Measurements from ENCODE around the gene FRAS1. TPM values are rescaled to one million over a fixed set of nuclear protein-coding genes. Genes with fewer than 3 reads are reported as not detected.

Gene FRAS1
- total and polyA plus RNA-seq, 2 of the 8 experiments (the other 6 are each of a cell fraction or from before 2014, with no cell fraction given): 38.5 to 109 TPM

- no peaks in the 10 kb centered on the region for H3K27me3 ChIP-seq (replicated peaks in 1 of 4; ENCODE audit: control insufficient read depth in 3 of 4, extremely low read depth in 1 of 4, insufficient read depth in 3 of 4, low read length in 3 of 4)
- H3K4me1 ChIP-seq (replicated peaks in 1 of 4; ENCODE audit: control insufficient read depth in 3 of 4, insufficient read depth in 4 of 4, low read length in 3 of 4): peaks cover 4 to 33% (median 15%) of the 10 kb centered on the region in 4 experiments; a peak in 6 of 7 replicates
- no peak overlapping the region for H3K23ac ChIP-seq (ENCODE audit: insufficient read length)
- peak overlapping the region; percentile 42; the same call in 1 of the 2 replicates for H3K18ac ChIP-seq (ENCODE audit: extremely low read depth, low read length)
- H2BK15ac ChIP-seq (ENCODE audit: low read length): no peak overlapping the region
- FAIRE-seq (peak; percentile 73), DNase-seq (ENCODE audit: low read depth in 1 of 2, low spot score in 2 of 2) (no peak)
- no peaks in the 10 kb centered on the region for H3K9me3 ChIP-seq (ENCODE audit: insufficient read depth in 2 of 2, low read depth in 1 of 2, low read length in 1 of 2)
- no peak overlapping the region for H3K9ac ChIP-seq (replicated peaks in 1 of 4; ENCODE audit: extremely low read depth in 1 of 4, low read depth in 3 of 4, low read length in 3 of 4)
- peaks cover 0 to 31% (median 10%) of the 10 kb centered on the region in 4 experiments; a peak in 2 of 8 replicates for H3K36me3 ChIP-seq (ENCODE audit: control insufficient read depth in 2 of 4, insufficient read depth in 4 of 4, low read length in 3 of 4)
- no peak overlapping the region; the same call in 1 of the 2 replicates for H2BK5ac ChIP-seq (ENCODE audit: low read depth, low read length)
- H3K4ac ChIP-seq (replicated peaks; ENCODE audit: insufficient read length, low read depth, low read length): no peak overlapping the region
- H2AK5ac ChIP-seq (ENCODE audit: low read depth, low read length): no peak overlapping the region
- H3K14ac ChIP-seq (ENCODE audit: insufficient read length): no peak overlapping the region
- H4K8ac ChIP-seq (ENCODE audit: extremely low read depth, insufficient read depth, low read length): no peak overlapping the region
- H4K91ac ChIP-seq (replicated peaks; ENCODE audit: insufficient read length, low read length): no peak overlapping the region
- POLR2A ChIA-PET (ENCODE audit: partially characterized antibody): interaction anchor here (0.8 to 1.4 kb wide), 4 partner anchors 9 to 27 kb away, joined by 3 to 4 read pairs (median 3); no protein-coding TSS in a partner anchor
- peak overlapping the region in 1 of 4 experiments; percentile 42; a peak in 2 of 8 replicates for H3K4me3 ChIP-seq (ENCODE audit: extremely low read depth in 1 of 4, insufficient read depth in 2 of 4, low read depth in 3 of 4, low read length in 4 of 4)
- no peak overlapping the region for H4K5ac ChIP-seq (ENCODE audit: insufficient read length, low read depth, low read length)
- H2BK20ac ChIP-seq (ENCODE audit: low read length): no peak overlapping the region
- H3K23me2 ChIP-seq (ENCODE audit: low read depth, low read length): no peaks in the 10 kb centered on the region
- H4K20me1 ChIP-seq (replicated peaks in 1 of 2; ENCODE audit: control insufficient read depth in 1 of 2, insufficient read depth in 2 of 2, low read length in 2 of 2): peaks cover 2 to 6% of the 10 kb centered on the region in 2 experiments
- peaks cover 18 to 97% of the 10 kb centered on the region in 2 experiments; a peak in 3 of 4 replicates for H3K79me2 ChIP-seq (ENCODE audit: control insufficient read depth in 1 of 2, insufficient read depth in 2 of 2, low read length in 2 of 2)
- H3K27ac ChIP-seq (ENCODE audit: low read depth, low read length): peak overlapping the region; percentile 17; the same call in 1 of the 2 replicates
- CTCF ChIA-PET (ENCODE audit: partially characterized antibody): interaction anchor here (1.1 kb wide), 1 partner anchor 10 kb away, joined by 4 read pairs; no protein-coding TSS in a partner anchor
- H3K79me1 ChIP-seq (ENCODE audit: low read depth, low read length): peaks cover 3% of the 10 kb centered on the region; the same call in 1 of the 2 replicates
- H2AFZ ChIP-seq (ENCODE audit: low read length): no peak overlapping the region
- peak overlapping the region; percentile 81 for H2BK120ac ChIP-seq (replicated peaks; ENCODE audit: low read depth, low read length)
- H3K56ac ChIP-seq (replicated peaks; ENCODE audit: insufficient read length, low read depth, low read length): no peak overlapping the region
- no peak overlapping the region for H2BK12ac ChIP-seq (ENCODE audit: low read depth, low read length)
- peak overlapping the region; percentile 47 to 51 for H3K4me2 ChIP-seq (ENCODE audit: insufficient read depth in 1 of 2, low read depth in 2 of 2, low read length in 2 of 2)
- WGBS, 2 experiments (ENCODE audit: extremely low coverage in 1 of 2, insufficient coverage in 1 of 2, insufficient read length in 1 of 2, insufficient replicate concordance in 2 of 2, low coverage in 1 of 2, low lambda C conversion rate in 2 of 2, missing lambda C conversion rate in 1 of 2): 7% methylated on average over 4 of the region's 4 CpGs; no CpG with 5 or more reads in 1 of the 2 experiments
- no peak for TF ChIP-seq SRF (IDR thresholded peaks at IDR 0.05; ENCODE audit: low read depth, low read length)
- TF ChIP-seq KDM5A (IDR thresholded peaks at IDR 0.05; ENCODE audit: low read length): no peak
- peak in 1 of 2 experiments; percentile 52 for TF ChIP-seq BCL11A (IDR thresholded peaks at IDR 0.05; ENCODE audit: low read depth in 2 of 2, low read length in 2 of 2)
- TF ChIP-seq HDAC2 (IDR thresholded peaks at IDR 0.05; ENCODE audit: borderline replicate concordance in 1 of 2, low read depth in 2 of 2, low read length in 2 of 2): 0 out of 4 replicates have a peak, but pooled peaks of 1 of the 2 experiments have one; percentile 54
- TF ChIP-seq RXRA (IDR thresholded peaks at IDR 0.05; ENCODE audit: insufficient read depth, low read depth, low read length): no peak
- TF ChIP-seq SP4 (IDR thresholded peaks at IDR 0.05; ENCODE audit: low read length): no peak
- 0 out of 2 replicates have a peak, but pooled peaks have one; percentile 20 for TF ChIP-seq TCF12 (IDR thresholded peaks at IDR 0.05; ENCODE audit: low read depth, low read length)
- no peak for TF ChIP-seq E2F6 (IDR thresholded peaks at IDR 0.05)
- TF ChIP-seq TAF7 (optimal IDR thresholded peaks at IDR 0.05; ENCODE audit: borderline replicate concordance, low read depth, low read length): no peak
- TF ChIP-seq RAD21 (IDR thresholded peaks at IDR 0.05 in 1 of 2, conservative IDR thresholded peaks at IDR 0.05 in 1 of 2; ENCODE audit: low read depth in 2 of 2, low read length in 2 of 2): no peak
Observed at GRCh38 chr4:78065508-78066192, 8.5 kb downstream of the FRAS1 start.

All from H1 (cell line).